HepG2 (cell line): ENCODE data around the gene DNAJB8. TPM values are rescaled to one million over a fixed set of nuclear protein-coding genes. Genes with fewer than 3 reads are reported as not detected.

ENCODE experiments used
- ATAC-seq: fragments of 200-7000 bp; cut with Tn5 transposase; 3 replicates; pipeline ENCODE4 v1.9.1; 2020; ENCODE audit warnings: mild to moderate bottlenecking, moderate library complexity
- BruUV-seq: library from RNA; stranded (reverse); fragments of 400-500 nt; replicated peaks from 2 replicates; lab custom pipeline; 2021; lab: Mats Ljungman, UMichigan
- CTCF ChIA-PET: fragments of 300-600 bp; formaldehyde crosslinking; extraction: SDS; loops from one replicate; lab custom pipeline; 2021; ENCODE audit warnings: low total read pairs, inconsistent platforms, low intra/inter-chr PET ratio; lab: Yijun Ruan, JAX
- POLR2A ChIA-PET: fragments of 350-600 bp; sonication (Branson Sonifier 250); formaldehyde crosslinking; loops from one replicate; lab custom pipeline; 2020; ENCODE audit warnings: antibody characterized with exemption, inconsistent platforms; lab: Yijun Ruan, JAX
- DNase-seq: peaks from one replicate; pipeline ENCODE4 v3.0.0-alpha.2; 2015; ENCODE audit warnings: low spot score
- FAIRE-seq: peaks from 3 replicates; lab custom pipeline; 2011; peaks lifted over from hg19 to GRCh38; lab: Jason Lieb, UNC
- H2AFZ ChIP-seq: one replicate; pipeline ENCODE4 v1.6.1; 2011; ENCODE audit warnings: low read length, inconsistent platforms
- H3K27ac ChIP-seq: fragments of 300-600 bp; 3 replicates; pipeline ENCODE4 v1.8.0; 2011; ENCODE audit warnings: mixed run types, mild to moderate bottlenecking, mixed read lengths, low read length, inconsistent platforms; ENCODE audit not compliant: insufficient read depth; ENCODE audit errors: extremely low read length
- H3K27me3 ChIP-seq, 2 experiments: fragments of 200-600 bp in 1 of 2; 2 replicates in 1 of 2; 3 replicates in 1 of 2; pipeline versions ENCODE4 v1.6.0 to v1.8.0; 2011; ENCODE audit warnings: low read length in 2 of 2, mild to moderate bottlenecking in 2 of 2, moderate library complexity in 2 of 2, inconsistent platforms in 1 of 2; ENCODE audit not compliant: insufficient read depth in 2 of 2, control insufficient read depth in 1 of 2
- H3K36me3 ChIP-seq, 2 experiments: fragments of 200-600 bp in 1 of 2; replicated peaks in 1 of 2; 2 replicates in 1 of 2; 3 replicates in 1 of 2; pipeline versions ENCODE4 v1.5.1 to v1.8.0; 2011; ENCODE audit warnings: low read length in 2 of 2, inconsistent platforms in 1 of 2; ENCODE audit not compliant: insufficient read depth in 2 of 2, control insufficient read depth in 1 of 2
- H3K4me1 ChIP-seq: 2 replicates; pipeline ENCODE4 v1.5.1; 2012; ENCODE audit warnings: low read length, inconsistent platforms; ENCODE audit not compliant: insufficient read depth
- H3K4me2 ChIP-seq: 2 replicates; pipeline ENCODE4 v1.6.0; 2011; ENCODE audit warnings: low read depth, low read length, inconsistent platforms
- H3K4me3 ChIP-seq, 3 experiments: fragments of 200-600 bp in 1 of 3; sonication (generic), shearing (Covaris generic) in 1 of 3; replicated peaks in 1 of 3; 2 replicates each; pipeline ENCODE4 v1.5.1; 2011 to 2016; ENCODE audit warnings: low read length in 3 of 3, inconsistent platforms in 2 of 3, low read depth in 2 of 3, mild to moderate bottlenecking in 2 of 3, control low read depth in 1 of 3, mixed read lengths in 1 of 3; ENCODE audit not compliant: insufficient read depth in 1 of 3
- H3K79me2 ChIP-seq: one replicate; pipeline ENCODE4 v1.6.1; 2011; ENCODE audit warnings: low read length, inconsistent platforms; ENCODE audit not compliant: insufficient read depth
- H3K9ac ChIP-seq: 2 replicates; pipeline ENCODE4 v1.6.0; 2011; ENCODE audit warnings: mild to moderate bottlenecking, low read depth, low read length, inconsistent platforms; ENCODE audit not compliant: insufficient read depth
- H3K9me3 ChIP-seq: 2 replicates; pipeline ENCODE4 v1.5.1; 2012; ENCODE audit warnings: mild to moderate bottlenecking, low read length
- H4K20me1 ChIP-seq: 2 replicates; pipeline ENCODE4 v1.6.0; 2011; ENCODE audit warnings: inconsistent platforms, mild to moderate bottlenecking, low read length, moderate library complexity; ENCODE audit not compliant: insufficient read depth
- AFF4 ChIP-seq: sonication (generic); formaldehyde crosslinking; IDR thresholded peaks from 2 replicates; pipeline ENCODE4 v1.4.0; 2020; ENCODE audit warnings: missing genetic modification reagents
- ELF4 ChIP-seq: sonication (generic); formaldehyde crosslinking; IDR thresholded peaks from 2 replicates; pipeline ENCODE4 v1.5.0; 2020; ENCODE audit warnings: missing genetic modification reagents, mild to moderate bottlenecking, moderate library complexity, borderline replicate concordance
- NFATC3 ChIP-seq: sonication (generic); formaldehyde crosslinking; IDR thresholded peaks from 2 replicates; pipeline ENCODE4 v1.5.1; 2020; ENCODE audit warnings: mild to moderate bottlenecking, missing genetic modification reagents
- NFKB2 ChIP-seq: sonication (generic); formaldehyde crosslinking; IDR thresholded peaks from 2 replicates; pipeline ENCODE4 v1.4.0; 2020; ENCODE audit warnings: missing genetic modification reagents, borderline replicate concordance
- PAX8 ChIP-seq: sonication (generic); formaldehyde crosslinking; IDR thresholded peaks from 2 replicates; pipeline ENCODE4 v1.8.0; 2022; ENCODE audit warnings: mild to moderate bottlenecking, missing genetic modification reagents, borderline replicate concordance
- POGZ ChIP-seq: sonication (generic); formaldehyde crosslinking; IDR thresholded peaks from 2 replicates; pipeline ENCODE4 v1.4.0; 2020; ENCODE audit warnings: mild to moderate bottlenecking, missing genetic modification reagents
- POLR2A ChIP-seq, 2 experiments: IDR thresholded peaks; 2 replicates each; pipeline ENCODE4 v1.6.1; 2011; ENCODE audit warnings: low read depth in 2 of 2, low read length in 2 of 2, mild to moderate bottlenecking in 1 of 2, moderate library complexity in 1 of 2; ENCODE audit not compliant: insufficient read depth in 1 of 2
- PRMT3 ChIP-seq: sonication (generic); formaldehyde crosslinking; IDR thresholded peaks from 2 replicates; pipeline ENCODE4 v1.8.1; 2022; ENCODE audit warnings: low read depth, mild to moderate bottlenecking, moderate library complexity, missing genetic modification reagents, borderline replicate concordance
- TCF7L2 ChIP-seq: IDR thresholded peaks from 2 replicates; pipeline ENCODE4 v1.6.1; 2011; ENCODE audit warnings: mild to moderate bottlenecking, low read depth, low read length, moderate library complexity
- ZBTB10 ChIP-seq: sonication (generic); formaldehyde crosslinking; IDR thresholded peaks from 2 replicates; pipeline ENCODE4 v1.4.0; 2020; ENCODE audit warnings: missing genetic modification reagents, borderline replicate concordance
- ZMYM3 ChIP-seq: sonication (generic); formaldehyde crosslinking; IDR thresholded peaks from 2 replicates; pipeline ENCODE4 v1.5.1; 2020; ENCODE audit warnings: mild to moderate bottlenecking, missing genetic modification reagents
- ZNF367 ChIP-seq: sonication (generic); formaldehyde crosslinking; IDR thresholded peaks from 2 replicates; pipeline ENCODE4 v1.4.0; 2020; ENCODE audit warnings: missing genetic modification reagents, borderline replicate concordance
- ZNF768 ChIP-seq: sonication (generic); formaldehyde crosslinking; IDR thresholded peaks from 2 replicates; pipeline ENCODE4 v1.4.0; 2020; ENCODE audit warnings: missing genetic modification reagents
- WGBS: methylation state at CpG from one replicate; pipeline ENCODE4 v1.1.6; 2017; ENCODE audit warnings: low lambda C conversion rate; 5-methylcytosine and 5-hydroxymethylcytosine counted together
- in situ Hi-C: cut with HindIII; loops from 2 replicates; pipeline ENCODE4 v1.10.0; 2017; ENCODE audit warnings: low pct_unique_long_range_greater_than_20kb; ENCODE audit not compliant: extremely low pct_ligation_motif_present
- intact Hi-C: fragments of 100-400 bp; cut with micrococcal nuclease; formaldehyde crosslinking; loops from one replicate; pipeline ENCODE4 v1.10.0; 2022; ENCODE audit not compliant: unreplicated experiment
- polyA plus RNA-seq, 8 experiments: library from polyadenylated mRNA; depleted of rRNA in 3 of 8; stranded (reverse) in 7 of 8; unstranded in 1 of 8; fragments of >200 nt; fragmentation: Illumina TruSeq in 4 of 8; extraction: Trizol in 4 of 8; gene quantifications; 2 replicates each; pipeline versions ENCODE4 v1.2.1 to v1.2.3, GENCODE V29; 2011 to 2016; ENCODE audit warnings: low read depth in 4 of 8, missing spikeins in 1 of 8, mixed read lengths in 1 of 8; ENCODE audit not compliant: insufficient read depth in 1 of 8
- total RNA-seq, 5 experiments: library from RNA; depleted of rRNA; stranded (reverse); fragments of >200 nt; fragmentation: Illumina TruSeq; extraction: Trizol; gene quantifications; 2 replicates each; pipeline ENCODE4 v1.2.3, GENCODE V29; 2016; ENCODE audit warnings: low read depth in 1 of 5

DNAJB8 gene
- total and polyA plus RNA-seq, 2 of the 13 experiments (the other 11 are each of a cell fraction or from before 2014, with no cell fraction given): not detected

- Histone ChIP-seq H3K36me3 (no peaks in the 10 kb centered on the region), H3K4me2 (no peak overlapping the region), H3K4me3 (no peak overlapping the region), H3K27ac (no peak overlapping the region), H3K9ac (no peak overlapping the region), H3K4me1 (peaks cover 10% of the 10 kb centered on the region), H3K79me2 (no peaks in the 10 kb centered on the region), H2AFZ (no peak overlapping the region), H3K9me3 (no peaks in the 10 kb centered on the region), H4K20me1 (no peaks in the 10 kb centered on the region), H3K27me3 (peaks cover 29 to 99% of the 10 kb centered on the region in 2 experiments)
- POLR2A ChIA-PET: no interaction called here
- WGBS: 16% methylated on average over 5 of the region's 5 CpGs
- intact Hi-C loops (no loop called here), in situ Hi-C loops (no loop called here)
- ATAC-seq (no peak), FAIRE-seq (no peak), DNase-seq (no peak)
- CTCF ChIA-PET: no interaction called here
- TF ChIP-seq POLR2A (IDR thresholded peaks at IDR 0.05; ENCODE audit: insufficient read depth in 1 of 2, low read depth in 2 of 2, low read length in 2 of 2): no peak
- no peak for TF ChIP-seq PAX8 (CRISPR knock-in tag)
- no peak for TF ChIP-seq ZNF768 (CRISPR knock-in tag)
- no TSS peak for BruUV-seq
These were observed 11.6 kb downstream of the DNAJB8 start for GRCh38 chr3:128455116-128455515.

- TF ChIP-seq POGZ (no peak), ZNF367 (no peak), NFKB2 (CRISPR knock-in tag) (no peak), PRMT3 (CRISPR knock-in tag) (no peak), NFATC3 (CRISPR knock-in tag) (no peak), ZBTB10 (no peak), ELF4 (no peak), ZMYM3 (CRISPR knock-in tag) (no peak), AFF4 (CRISPR knock-in tag) (no peak), TCF7L2 (no peak)
- in situ Hi-C loops (no loop called here), intact Hi-C loops (no loop called here)
- H4K20me1 ChIP-seq: no peaks in the 10 kb centered on the region
- no peak overlapping the region for H3K27ac ChIP-seq
- H3K4me1 ChIP-seq: peaks cover 10% of the 10 kb centered on the region
- DNase-seq (no peak), ATAC-seq (no peak), FAIRE-seq (no peak)
- CTCF ChIA-PET: no interaction called here
- no TSS peak for BruUV-seq
- no peaks in the 10 kb centered on the region for H3K79me2 ChIP-seq
- POLR2A ChIA-PET: interaction anchor here (0.5 kb wide), 1 partner anchor 93 kb away, joined by 4 read pairs; no protein-coding TSS in a partner anchor
- H3K4me3 ChIP-seq: no peak overlapping the region
- no peak overlapping the region for H2AFZ ChIP-seq
- WGBS: 0% methylated on average over 1 of the region's 2 CpGs
- no peak overlapping the region for H3K9ac ChIP-seq
- H3K36me3 ChIP-seq: no peaks in the 10 kb centered on the region
- peaks cover 24 to 99% of the 10 kb centered on the region in 2 experiments for H3K27me3 ChIP-seq
- H3K9me3 ChIP-seq: no peaks in the 10 kb centered on the region
- no peak overlapping the region for H3K4me2 ChIP-seq
These were observed 12.4 kb downstream of the DNAJB8 start for GRCh38 chr3:128454310-128454618.
